ENCODE data around the gene TIMM17B.

The TIMM17B gene

DNA sequence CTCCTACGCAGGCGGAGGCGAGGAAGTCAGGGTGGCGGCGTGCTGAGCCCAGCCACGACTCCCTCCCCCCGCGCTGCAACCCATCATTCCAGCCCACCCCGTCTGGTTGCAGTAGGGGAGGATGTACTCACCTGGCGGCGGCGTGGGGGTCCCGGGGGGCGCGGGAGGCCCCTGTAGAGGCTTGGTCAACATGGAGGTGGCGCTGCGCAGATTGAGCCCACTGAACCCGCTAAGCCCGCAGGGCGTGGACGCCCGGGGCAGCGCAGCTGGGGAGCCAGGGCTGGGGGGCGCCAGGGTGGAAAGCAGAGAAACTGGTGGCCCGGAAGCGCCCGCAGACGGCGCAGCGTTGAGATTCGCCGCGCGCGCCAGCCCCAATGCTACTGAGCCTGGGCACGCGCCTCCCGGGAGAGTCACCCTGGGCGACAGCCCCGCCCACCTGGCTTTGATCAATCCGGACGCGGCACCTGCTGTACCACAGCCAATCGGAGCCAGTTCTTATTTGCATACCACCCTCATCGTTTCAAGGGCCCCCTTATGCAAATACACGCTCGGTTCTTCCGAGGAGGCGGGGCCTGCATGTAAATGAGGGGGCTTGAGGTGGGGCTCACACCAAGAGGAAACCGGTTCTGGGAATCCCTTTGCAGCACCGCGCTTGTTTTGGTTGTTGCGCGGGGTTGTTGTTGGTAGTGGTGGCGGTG lies 21.2 kb upstream of the TIMM17B start, which contains the start of gene PIM2:
TSS of gene PIM2 (minus strand) at position 382 of the 698 bp plus-strand sequence. CDS start at position 192, 190 bp downstream.
- TF ChIP-seq, protein P1, sequence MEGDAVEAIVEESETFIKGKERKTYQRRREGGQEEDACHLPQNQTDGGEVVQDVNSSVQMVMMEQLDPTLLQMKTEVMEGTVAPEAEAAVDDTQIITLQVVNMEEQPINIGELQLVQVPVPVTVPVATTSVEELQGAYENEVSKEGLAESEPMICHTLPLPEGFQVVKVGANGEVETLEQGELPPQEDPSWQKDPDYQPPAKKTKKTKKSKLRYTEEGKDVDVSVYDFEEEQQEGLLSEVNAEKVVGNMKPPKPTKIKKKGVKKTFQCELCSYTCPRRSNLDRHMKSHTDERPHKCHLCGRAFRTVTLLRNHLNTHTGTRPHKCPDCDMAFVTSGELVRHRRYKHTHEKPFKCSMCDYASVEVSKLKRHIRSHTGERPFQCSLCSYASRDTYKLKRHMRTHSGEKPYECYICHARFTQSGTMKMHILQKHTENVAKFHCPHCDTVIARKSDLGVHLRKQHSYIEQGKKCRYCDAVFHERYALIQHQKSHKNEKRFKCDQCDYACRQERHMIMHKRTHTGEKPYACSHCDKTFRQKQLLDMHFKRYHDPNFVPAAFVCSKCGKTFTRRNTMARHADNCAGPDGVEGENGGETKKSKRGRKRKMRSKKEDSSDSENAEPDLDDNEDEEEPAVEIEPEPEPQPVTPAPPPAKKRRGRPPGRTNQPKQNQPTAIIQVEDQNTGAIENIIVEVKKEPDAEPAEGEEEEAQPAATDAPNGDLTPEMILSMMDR (IDR thresholded peaks at IDR 0.05; ENCODE audit: low read depth, low read length): no peak

DNA sequence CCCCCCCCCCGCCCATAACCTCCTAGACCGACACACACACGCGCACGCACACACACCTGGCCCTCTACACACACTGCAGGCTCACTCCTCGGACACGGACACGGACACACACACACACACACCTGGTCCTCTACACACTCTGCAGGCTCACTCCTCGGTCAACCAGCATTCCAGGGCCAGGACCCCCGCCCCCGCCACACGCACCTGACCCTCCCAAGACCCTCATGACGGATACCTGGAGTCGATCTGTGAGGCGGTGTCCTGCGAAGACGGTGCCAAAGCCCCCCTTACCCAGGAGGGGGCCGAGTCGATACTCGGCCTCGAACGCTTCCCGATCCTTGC lies 20.7 kb upstream of the TIMM17B start:
- H3K4me3 ChIP-seq (ENCODE audit: low read depth, low read length): peak overlapping the region; percentile 63
- TF ChIP-seq, protein P1 (IDR thresholded peaks at IDR 0.05; ENCODE audit: low read depth, low read length): no peak

More for the DNA sequence above, 21.2 kb upstream of the TIMM17B start, which contains the start of gene PIM2:
- peak within 1 kb of the TSS; percentile 63 for H3K4me3 ChIP-seq (ENCODE audit: low read depth, low read length)

DNA sequence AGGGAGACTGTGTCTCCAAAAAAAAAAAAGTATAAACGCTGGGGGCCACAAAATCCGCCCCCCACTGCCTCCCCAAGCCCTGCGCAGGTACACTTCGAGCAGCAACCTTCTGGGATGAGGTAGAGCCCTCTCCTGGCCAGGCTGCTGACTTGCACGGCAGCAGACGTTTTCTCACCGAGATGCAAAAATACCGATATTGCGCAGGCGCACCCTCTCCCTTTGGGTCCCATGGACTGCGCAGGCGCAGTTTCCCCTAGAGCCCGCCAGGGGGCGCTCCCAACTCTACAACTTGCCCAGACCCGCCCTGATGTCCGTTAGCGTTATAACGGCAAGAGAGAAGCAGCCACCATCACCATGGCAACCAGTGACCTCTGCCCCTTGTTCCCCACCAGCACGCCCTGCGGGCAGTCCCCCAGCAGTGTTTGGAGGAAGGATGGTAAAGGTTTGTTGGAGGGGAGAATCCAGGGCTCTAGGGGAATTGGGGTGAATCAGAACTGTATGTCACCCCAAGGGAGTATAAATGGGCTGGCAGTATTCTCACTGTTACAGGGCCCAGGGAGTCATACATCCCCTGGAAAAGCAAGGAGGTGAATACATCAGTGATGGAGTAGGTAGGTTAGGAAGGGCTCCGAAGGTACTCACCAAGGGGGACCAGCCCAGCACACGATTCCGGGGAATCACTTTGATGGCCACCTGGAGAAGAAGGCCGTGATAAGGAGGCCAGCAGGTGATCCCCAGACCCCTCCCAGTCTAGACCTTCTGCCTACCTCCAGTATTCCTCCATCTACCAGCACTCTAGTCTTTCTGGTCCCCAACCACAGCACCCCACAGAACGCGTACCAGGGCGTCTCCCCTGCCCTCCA lies 19.8 kb upstream of the TIMM17B start:
- TF ChIP-seq, protein P1 (IDR thresholded peaks at IDR 0.05; ENCODE audit: low read depth, low read length): peak; percentile 77
- no peak overlapping the region; the same call in 1 of the 2 replicates for H3K4me3 ChIP-seq (ENCODE audit: low read depth, low read length)

DNA sequence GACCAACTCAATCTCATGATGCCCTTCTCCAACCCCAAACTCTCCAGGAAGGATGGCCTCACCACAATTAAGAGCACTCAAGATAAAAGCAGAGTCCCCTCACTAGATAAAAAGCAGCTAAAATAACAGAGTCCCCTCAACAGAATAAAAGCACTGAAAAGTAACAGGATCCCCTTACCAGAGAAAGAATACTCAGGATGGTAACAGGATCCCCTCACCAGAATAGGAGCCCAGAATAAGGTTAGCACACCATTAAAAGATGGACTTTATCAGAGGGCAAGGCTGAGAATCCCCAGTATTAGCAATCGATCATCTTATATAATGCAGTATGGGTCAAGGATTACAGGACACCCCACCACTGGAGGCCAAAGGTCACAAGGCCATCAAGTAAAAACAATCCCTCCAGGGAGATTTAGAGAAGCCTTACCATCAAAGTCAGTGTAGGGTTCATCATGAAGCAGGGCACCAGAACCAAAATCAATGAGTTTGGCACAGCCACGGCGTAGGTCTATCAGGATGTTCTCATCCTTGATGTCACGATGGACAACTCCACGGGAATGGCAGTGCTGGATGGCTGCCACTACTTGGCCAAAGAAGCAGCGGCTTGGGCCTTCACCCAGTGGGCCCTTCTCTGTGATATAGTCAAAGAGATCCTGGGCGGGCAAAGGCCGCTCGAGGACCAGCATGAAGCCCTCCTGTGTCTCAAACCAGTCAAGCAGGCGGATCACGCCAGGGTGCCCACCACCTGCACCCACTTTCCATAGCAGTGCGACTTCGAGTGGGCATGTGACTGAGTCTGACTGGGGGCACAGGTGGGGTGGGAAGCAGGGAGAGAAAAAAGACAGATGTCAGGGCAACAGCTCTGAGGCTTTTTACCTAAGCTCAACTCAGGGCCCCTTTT lies 17.3 kb upstream of the TIMM17B start:
- no peak overlapping the region for H3K4me3 ChIP-seq (ENCODE audit: low read depth, low read length)
- TF ChIP-seq, protein P1 (IDR thresholded peaks at IDR 0.05; ENCODE audit: low read depth, low read length): no peak

DNA sequence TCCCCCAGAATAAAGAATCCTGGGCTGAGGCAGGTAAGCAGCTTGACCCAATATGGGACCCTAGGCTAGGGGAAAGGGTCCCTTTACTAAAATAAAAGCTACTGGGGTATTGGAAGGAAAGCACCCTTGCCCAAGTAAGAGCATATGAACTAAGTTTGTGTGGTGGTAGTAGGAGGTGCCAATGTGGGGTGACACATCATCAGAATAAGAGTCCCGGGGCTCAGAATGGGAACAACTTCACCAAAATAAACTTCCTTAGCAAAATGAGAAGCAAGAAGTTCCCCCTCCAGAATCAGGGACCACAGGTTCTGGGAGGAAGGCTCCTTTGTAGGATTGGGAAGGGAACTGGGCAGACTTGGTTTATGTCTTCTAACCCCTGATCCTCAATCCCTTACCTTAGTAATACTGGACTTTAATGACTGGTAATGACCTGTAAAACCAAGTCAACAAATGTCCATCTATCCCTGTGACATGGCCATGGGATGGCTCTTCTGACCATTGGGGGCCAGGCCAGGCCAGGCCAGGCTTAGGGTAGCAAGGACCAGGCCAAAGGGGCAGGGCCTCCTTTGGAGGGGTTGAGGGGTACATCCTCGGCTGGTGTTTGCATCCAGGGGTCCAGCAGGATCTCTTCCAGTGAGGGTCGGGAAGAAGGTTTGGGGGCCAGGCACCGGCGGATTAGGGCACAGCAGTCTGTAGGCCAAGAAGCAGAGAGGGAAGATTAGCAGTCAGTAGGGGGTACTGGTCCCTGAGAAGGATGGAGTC lies 16.2 kb upstream of the TIMM17B start:
- H3K4me3 ChIP-seq (ENCODE audit: low read depth, low read length): no peak overlapping the region
- TF ChIP-seq, protein P1 (IDR thresholded peaks at IDR 0.05; ENCODE audit: low read depth, low read length): no peak

DNA sequence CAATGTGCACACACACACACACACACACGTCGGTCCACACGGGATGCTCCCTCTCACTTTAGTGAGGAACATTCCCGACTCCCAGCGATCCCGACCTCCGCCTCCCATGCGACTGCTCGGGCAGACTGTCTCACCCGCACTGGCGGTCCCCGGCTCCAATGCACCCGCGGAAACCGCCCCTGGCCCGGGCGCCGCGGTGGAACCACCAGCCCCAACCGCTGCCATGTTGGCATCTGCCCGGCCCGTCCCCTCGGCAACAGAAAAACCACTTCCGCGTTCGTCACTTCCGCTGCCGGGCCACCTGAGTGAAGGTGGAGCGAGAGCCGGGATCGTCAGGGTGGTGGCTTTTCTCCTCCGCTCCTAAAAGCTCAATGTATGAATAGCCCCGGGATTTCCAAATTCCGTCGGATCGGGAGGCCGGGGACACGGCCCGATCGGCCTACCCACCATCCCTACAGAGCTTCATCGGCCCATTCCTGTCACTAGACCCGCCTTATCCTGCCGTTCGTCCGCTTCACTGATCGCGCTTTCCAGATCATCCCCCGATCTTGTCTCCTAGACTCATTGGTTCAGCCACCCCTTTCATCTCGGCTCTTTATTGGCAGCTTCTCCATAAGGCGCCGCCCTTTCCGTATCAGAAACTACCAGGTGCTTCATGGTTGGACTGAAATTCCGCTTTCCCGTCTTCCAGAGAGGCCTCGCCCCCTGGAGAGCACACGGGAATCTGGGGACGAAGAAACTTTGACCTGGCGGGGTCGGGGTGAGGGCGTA lies 14.0 kb upstream of the TIMM17B start, which contains the start of gene SLC35A2:
TSS of gene SLC35A2 (minus strand) at position 235 of the 771 bp plus-strand sequence. CDS start at position 225, 10 bp downstream.
- TF ChIP-seq, protein P1 (IDR thresholded peaks at IDR 0.05; ENCODE audit: low read depth, low read length): no peak
- H3K4me3 ChIP-seq (ENCODE audit: low read depth, low read length): peak within 1 kb of the TSS; percentile 78
